GM18508 (cell line): ENCODE measurements around the gene SLC7A1.
A peak's percentile ranks its signal among the peaks of the same experiment; 100 is the strongest.

ENCODE experiments used
- ATAC-seq: cut with Tn5 transposase; IDR thresholded peaks from one replicate; pipeline ENCODE4 v1.9.1; 2021; ENCODE audit warnings: moderate number of reproducible peaks; ENCODE audit not compliant: insufficient read depth, unreplicated experiment

The SLC7A1 gene

GRCh38 chr13:29563941-29564340, 31.5 kb downstream of the SLC7A1 start:
- ATAC-seq: no peak

- ATAC-seq: no peak
Measured at GRCh38 chr13:29562786-29563438, 32.6 kb downstream of the SLC7A1 start.

GRCh38 chr13:29561918-29562317, 33.6 kb downstream of the SLC7A1 start:
- ATAC-seq: no peak

GRCh38 chr13:29556742-29557141, 38.7 kb downstream of the SLC7A1 start:
- no peak for ATAC-seq

DNA sequence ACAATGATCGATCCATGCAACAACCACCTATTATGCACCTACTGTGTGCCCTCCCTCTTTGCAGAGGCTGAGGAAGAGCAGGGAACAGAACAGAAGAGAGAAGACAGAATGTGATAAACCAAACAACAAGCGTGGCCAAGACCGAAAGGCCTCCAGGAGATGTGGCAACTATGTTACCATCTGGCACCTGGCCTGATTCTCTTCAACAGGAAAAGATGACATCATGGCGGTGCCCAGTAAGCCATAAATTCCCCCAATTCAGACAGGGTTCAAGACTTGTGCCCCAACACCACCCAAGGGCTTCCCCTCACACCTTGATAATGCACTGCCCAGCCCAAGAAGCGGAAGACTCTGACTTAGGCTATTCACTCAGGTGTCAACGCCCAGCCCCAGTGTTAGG, 44.3 kb downstream of the SLC7A1 start:
- no peak for ATAC-seq

DNA sequence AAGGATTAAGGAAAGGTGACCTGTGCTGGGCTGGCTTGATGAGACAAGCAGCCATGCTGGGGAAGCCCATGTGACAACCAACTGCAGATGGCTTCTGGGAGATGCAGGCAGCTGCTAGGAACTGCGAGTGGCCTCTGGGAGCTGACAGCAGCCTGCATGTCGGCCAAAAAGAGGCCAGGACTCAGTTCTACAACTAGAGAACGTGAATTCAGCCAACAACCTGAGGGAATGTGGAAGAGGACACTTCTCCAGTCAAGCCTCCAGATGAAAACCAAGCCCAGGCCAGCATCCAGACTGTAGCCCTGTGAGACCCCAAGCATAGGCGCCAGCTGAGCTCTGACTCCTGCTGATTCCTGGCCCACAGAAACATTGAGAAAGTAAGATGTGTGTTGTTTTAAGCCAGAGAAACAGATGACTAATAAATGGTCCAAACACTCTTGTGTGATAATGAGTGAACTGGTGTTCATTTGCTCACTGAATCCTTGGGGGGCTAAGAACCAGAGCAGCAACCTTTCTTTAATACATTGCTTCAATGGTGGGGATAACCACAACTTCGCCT, 45.0 kb downstream of the SLC7A1 start:
- ATAC-seq: no peak

GRCh38 chr13:29548722-29549121, 46.8 kb downstream of the SLC7A1 start:
- no peak for ATAC-seq

- no peak for ATAC-seq
Measured at GRCh38 chr13:29547153-29547552, 48.3 kb downstream of the SLC7A1 start.

DNA sequence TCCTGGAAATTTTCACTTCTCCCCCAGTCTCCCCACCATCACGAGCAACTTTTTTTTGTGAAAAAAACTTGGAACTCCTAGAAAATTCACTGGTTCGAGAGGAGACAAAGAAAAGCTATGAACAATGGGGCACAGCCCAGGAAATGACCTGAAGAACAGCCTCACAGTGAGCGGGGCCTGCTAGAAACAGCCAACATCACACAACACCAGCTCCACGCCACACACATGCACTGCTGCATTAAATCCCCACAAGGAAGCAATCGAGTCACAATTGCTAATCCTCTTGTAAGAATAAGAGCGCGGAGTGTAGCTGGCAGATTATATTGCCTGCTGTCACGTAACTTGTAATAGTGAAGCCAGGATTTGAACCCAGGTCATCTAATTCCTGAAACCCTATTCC, 48.8 kb downstream of the SLC7A1 start:
- no peak for ATAC-seq

- ATAC-seq: no peak
Measured at GRCh38 chr13:29545988-29546387, 49.5 kb downstream of the SLC7A1 start.

GRCh38 chr13:29543230-29544215, 52.0 kb downstream of the SLC7A1 start:
- peak; percentile 93 for ATAC-seq

DNA sequence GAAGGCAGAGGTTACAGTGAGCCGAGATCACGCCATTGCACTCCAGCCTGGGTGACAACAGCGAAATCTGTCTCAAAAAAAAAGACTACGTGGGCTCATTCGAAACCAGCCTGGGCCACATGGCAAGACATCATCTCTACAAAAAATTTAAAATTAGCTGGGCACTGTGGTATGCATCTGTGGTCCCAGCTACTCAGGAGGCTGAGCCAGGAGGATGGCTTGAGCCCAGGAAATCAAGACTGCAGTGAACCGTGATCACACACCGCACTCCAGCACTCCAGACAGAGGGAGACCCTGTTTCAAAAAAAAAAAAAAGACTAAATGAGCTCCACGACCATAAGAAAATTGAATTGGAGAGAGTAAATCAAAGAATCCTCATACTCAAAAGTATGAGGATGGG, 53.1 kb downstream of the SLC7A1 start:
- no peak for ATAC-seq

GRCh38 chr13:29541400-29541799, 54.1 kb downstream of the SLC7A1 start:
- ATAC-seq: no peak

DNA sequence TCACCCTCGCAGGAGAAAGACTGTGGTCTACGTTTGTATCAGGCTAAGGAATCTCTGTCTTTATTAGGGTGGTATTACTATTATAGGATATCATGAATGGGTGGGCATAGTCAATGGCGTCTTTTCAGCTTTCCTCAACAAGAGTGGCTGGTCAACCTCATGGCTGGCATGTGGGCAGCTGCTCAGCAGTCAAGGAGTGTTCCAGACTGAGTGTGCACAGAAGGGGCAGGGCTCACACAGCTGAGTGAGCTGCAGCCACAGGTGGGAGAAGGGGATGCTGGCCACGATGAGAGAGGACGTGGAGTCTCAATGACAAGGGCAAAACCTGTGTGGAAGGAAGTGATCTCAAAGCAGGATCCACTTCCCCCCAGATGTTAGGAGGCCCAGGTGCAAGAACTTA, 54.7 kb downstream of the SLC7A1 start:
- ATAC-seq: no peak

DNA sequence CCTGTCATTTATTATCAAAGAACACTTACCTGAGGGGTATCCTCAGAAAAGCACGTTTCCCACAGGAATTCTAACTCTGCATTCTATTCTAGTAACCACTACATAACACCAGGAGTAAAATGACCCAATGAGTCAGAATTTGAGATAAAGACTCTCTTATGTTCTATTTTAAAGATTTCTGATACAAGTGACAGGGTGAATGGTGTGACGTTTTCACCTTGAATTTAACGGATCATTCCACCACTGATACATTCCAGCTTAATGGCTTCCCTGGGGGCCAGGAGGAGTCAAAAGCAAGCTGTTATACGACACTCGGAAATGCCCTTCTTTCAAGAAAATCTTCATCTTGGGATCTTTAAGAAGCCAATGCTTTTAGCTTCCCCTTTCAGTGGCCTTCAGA, 55.2 kb downstream of the SLC7A1 start:
- no peak for ATAC-seq

DNA sequence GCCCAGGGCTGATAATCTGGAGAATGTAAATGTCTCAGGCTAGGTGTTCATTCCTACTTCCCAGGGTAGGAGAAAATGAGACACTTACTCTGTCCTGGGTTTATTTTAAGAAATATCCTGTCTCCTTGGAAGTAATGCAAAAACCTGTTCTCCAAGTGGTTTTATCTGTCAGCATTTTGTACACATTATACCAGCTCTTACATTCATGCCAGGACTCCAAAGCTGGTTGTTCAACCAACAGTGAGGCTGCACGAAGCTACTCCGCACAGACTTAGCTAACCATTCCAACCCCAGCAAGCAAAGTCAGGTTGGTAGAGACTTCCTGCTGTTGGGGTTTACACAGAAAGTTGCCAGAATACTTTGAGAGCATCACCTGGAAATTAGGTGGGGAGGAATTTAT, 55.6 kb downstream of the SLC7A1 start:
- ATAC-seq: no peak

DNA sequence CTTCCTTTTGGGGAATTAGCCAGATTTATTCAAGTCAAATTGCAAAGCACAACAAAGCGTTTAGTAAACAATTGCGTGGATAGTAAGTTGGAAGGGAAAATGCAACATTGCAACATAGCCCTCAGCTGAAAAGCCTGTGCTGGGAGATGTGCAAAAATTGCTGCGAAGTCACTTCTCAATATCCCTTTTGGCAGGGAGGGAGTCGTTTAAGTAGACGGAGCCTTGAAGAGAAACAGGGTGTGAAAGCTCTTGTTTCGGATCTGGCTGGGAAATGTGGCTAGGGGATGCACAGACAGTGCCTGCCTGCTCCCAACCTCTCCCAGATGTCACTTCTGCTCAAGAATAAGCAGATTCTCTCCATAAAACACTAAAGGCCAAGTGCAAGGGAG, 56.8 kb downstream of the SLC7A1 start:
- ATAC-seq: no peak

DNA sequence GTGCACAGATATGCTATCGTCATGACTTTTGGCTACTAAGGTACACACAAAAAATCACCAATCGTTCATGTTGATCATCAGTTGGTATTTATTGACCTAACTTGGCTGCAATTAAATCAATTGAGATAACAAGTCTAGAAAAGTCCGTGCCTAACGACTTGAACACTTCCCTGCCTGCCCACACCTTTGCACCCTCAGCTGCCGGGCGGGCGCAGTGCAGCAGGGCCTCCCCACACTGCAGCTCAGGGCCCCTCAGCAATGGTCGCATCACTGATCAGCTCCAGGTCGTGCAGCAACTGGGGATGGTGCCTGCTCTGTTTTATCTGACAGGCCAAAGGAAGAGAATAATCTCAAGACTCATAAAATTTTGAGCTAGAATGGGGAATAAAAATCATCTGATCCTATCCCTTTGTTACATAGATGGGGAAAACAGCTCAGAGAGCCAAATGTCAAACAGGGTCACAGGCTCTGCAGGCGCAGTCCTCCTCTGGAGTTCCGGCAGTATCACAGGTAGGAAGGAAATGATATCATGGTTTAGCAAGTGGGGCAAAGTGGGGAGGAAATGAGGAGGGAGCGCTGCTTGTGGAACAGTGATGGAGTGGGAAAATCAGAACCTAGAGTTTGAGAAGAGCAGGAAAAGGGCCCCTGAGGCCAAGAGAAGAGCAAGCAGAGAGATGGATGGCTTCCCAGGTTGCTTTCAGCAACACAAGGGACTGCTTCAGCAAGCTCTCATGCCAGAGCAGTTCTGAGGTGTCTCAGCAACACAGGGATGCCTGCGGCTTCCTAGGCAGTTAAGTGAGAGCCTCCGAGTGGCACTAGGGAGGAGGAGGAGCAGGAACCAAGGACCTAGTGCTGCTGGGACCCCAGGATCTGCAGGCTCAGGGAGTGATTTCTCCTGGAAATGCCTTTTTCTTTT, 57.5 kb downstream of the SLC7A1 start:
- no peak for ATAC-seq

GRCh38 chr13:29536853-29537252, 58.6 kb downstream of the SLC7A1 start:
- no peak for ATAC-seq
